Measurements from ENCODE around the gene CDH22.

Gene CDH22

DNA sequence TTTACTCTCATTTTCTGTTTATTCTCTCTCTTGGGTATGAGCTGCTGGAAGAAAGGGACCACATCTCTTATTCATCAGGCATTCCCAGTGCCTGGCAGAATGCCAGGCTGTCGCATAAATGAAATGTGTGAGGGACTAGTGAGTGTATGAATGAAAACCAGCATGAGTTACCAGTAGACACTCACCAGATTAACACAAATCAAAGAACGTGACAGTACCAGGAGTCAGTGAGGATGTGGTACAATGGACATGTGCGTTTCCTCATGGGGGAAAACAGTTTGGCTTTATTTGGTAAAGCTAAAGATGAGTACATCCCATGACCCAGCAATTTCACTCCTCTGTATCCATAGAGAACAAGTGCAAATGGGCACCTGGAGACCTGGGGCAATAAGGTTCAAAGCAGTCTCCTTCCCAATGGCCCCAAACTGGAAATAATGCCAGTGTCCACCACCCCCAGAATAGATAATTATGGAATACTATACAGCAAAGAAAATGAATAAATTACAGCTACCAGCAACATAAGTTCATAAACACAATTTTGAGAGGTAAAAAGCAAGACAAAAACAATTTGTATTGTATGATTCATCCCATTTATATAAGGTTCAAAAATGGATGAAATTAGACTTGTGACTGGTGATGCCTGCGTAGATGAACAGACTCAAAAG is 93.3 kb downstream of the CDH22 start:
- no peak for DNase-seq (ENCODE audit: low read depth)

GRCh38 chr20:46213946-46214823 is 94.1 kb downstream of the CDH22 start:
- no peak for DNase-seq (ENCODE audit: low read depth)

DNA sequence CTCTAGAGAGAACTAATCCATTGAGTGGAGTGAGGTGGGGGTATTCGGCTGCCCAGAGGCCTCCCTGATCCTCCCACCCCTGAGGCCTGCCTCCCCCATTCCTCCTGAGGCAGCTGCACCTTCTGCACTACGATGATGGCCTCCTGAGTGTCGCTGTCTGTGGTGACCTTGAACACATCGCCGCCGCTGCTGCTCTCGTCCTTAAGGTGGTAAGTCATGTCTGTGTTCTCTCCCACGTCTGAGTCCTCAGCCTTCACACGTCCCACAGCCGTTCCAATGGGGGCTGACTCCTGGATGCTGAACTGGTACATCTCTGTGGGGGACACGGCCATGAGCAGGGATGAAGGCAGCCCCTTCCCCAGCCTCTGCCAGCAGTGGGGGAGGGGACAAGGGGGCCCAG is 95.4 kb downstream of the CDH22 start:
- no peak for DNase-seq (ENCODE audit: low read depth)

- no peak for DNase-seq (ENCODE audit: low read depth)
These were observed 96.0 kb downstream of the CDH22 start for GRCh38 chr20:46212252-46212651.

GRCh38 chr20:46211331-46211722 is 97.0 kb downstream of the CDH22 start:
- no peak for DNase-seq (ENCODE audit: low read depth)

GRCh38 chr20:46210672-46211330 is 97.5 kb downstream of the CDH22 start:
- DNase-seq (ENCODE audit: low read depth) = no peak

GRCh38 chr20:46209930-46210671 is 98.2 kb downstream of the CDH22 start:
- DNase-seq (ENCODE audit: low read depth) = no peak

- no peak for DNase-seq (ENCODE audit: low read depth)
These were observed 100.5 kb downstream of the CDH22 start for GRCh38 chr20:46207793-46208192.

DNA sequence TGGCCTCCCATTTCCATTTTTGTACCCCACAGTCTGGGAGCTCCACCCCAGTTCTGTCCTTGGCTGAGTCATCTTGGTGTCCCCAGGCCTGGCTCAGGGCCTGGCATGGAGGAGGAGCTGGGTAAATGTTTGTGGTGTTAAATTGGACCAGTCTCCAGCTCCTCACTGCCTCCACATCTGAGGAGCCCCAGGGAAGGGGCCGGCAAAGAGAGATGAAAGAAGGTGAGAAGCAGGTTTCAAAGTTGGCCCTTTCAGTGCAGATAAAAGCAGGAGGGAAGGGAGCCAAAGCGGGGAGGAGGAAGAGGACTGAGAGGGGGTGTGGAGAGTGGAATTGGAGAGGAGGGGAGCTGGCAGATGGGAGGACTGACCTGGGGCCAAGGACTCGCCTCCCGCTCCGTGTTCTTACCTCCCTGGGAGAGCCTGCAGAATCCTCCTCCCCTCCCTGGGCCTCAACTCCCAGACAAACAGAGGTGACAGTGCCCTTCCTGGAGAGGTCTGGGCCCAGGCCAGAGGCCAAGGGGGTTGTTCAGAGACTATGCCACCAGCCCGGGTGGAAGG is 101.2 kb downstream of the CDH22 start:
- no peak for DNase-seq (ENCODE audit: low read depth)

DNA sequence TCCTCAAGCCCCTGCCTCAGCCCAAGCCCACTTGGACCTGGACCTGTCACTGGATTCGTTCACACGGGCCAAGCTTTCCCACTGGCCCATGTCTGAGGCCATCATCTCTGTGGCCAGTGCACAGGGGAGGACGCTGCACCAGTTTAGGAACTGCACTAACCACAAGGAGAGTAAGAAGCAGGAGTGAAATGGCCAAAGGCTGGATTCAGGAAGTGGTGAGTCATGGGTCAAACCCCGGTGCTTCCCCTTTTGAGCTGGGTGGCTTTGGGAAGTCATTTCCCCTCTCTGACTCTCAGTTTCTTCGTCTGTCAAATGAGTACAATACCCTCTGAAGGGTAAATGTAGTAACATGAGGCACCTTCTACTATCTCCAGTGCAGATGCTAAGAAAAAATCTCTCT is 102.3 kb downstream of the CDH22 start:
- DNase-seq (ENCODE audit: low read depth) = no peak

GRCh38 chr20:46205349-46205748 is 102.9 kb downstream of the CDH22 start:
- DNase-seq (ENCODE audit: low read depth) = no peak

- no peak for DNase-seq (ENCODE audit: low read depth)
These were observed 103.6 kb downstream of the CDH22 start for GRCh38 chr20:46204594-46205186.

DNA sequence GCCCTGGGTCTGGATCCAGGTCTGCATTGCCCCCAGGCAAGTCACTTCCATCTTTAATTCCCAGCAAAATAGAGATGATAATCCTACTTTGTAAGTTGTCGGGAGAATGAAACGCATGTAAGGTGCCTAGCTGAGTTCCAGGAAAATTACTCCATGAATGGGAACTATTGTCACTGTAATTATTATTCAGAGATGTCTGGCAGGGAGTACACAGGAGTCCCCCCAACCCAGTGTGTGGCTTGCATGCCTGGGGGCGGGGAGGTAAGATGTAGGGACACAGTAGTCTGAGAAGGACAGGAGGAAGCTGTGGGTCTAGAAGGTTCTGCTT is 104.8 kb downstream of the CDH22 start:
- no peak for DNase-seq (ENCODE audit: low read depth)

DNA sequence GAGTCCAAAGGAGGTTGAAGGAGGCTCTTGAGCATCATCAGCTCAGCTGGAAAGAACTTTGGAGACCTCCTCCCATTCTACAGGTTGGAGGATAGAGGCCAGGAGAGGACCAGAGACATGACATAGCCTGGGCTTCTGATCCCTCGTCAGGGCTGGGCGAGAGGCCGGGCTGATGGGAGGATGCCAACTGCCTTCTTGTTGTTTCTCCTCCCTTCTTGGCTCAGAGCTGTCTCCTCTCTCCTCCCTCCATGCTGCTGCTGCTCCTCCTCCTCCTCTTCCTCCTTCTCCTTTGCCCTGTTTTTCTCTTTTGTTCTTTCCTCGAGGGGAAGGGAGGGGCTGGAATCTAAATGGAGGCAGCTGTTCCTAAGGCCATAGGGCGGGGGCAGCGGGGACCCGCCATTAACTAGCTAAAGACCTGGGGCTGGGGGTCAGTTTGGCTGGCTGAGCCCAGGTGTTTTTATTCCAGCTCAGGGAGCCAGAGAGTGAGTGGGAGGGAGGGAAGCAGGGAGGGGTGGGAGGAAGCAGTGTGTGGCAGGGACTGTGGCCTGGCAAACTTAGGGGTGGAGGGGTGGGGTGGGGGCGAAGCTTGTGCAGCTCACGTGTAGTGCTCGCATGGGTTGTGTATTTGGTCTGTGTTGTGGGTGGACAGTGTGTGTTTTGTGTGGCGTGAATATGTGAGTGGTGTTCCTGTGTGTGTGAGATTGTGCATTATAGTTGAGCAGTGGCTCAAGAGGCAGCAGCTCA is 105.4 kb downstream of the CDH22 start:
- no peak for DNase-seq (ENCODE audit: low read depth)

DNA sequence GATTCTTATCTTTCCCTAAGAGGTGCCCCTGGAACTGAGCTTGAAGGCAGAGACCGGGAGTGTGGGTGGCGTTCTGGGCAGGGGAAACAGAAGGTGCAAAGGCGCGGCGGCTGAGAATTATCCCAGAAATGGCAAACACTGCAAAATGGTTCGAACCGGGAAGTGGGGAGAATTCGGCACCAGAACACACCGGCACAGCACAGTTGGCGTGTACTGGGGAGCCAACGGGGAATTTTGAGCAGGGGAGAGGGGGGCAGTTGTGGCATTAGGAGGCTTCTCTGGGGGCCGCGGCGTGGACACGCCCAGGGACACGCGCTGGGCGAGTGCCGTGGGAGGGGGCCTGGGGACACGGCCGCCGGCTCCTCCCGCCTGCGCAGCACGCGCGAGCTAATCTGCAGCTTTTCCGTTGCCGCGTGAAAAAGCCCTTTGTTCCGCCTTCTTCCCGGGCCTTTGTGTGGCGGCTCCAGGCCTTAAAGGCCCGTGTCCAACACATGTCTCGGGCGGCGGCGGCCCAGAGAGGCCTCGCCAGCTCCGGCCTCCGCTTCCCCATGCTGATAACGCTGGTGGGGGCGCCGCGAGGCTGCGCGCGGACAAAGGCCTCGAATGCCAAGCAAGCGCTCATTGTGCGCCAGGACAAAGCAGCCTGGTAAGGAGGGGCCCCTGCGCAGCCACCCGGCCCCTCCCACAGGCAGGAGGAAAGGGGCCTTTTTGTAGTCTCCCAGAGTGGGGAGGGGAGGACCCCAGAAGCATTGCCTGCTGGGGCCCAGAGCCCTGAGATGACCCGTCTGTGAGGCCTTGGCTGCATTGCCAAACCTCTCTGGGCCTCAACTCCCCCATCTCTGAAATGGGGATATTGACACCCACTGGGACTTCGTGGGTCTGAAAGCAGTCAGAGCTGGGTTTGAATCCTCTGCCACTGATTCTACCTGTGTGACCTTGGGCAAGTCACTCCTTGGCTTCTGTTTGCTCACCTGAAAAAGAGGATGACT is 107.4 kb downstream of the CDH22 start:
- no peak for DNase-seq (ENCODE audit: low read depth)

GRCh38 chr20:46199198-46199597 is 109.1 kb downstream of the CDH22 start:
- DNase-seq (ENCODE audit: low read depth) = no peak

DNA sequence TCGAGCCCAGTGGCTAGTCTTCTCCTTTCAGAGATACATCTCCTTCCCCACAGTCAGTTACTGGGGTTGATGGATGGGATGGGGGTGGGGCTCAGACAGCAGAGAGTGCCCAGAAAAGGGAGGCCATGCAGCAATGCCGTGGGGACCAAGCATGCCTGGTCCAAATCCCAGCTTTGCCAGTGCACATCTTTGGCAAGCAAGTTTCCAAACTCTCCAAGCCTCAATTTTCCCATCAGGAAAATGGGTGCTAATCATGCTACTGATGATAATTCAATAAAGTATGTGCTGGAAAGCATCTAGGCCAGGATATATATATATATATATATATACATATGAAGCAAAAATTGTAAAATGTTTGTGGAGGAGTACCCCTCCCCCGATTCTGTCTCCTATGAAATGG is 111.3 kb downstream of the CDH22 start:
- DNase-seq (ENCODE audit: low read depth) = no peak

- DNase-seq (ENCODE audit: low read depth) = no peak
These were observed 112.8 kb downstream of the CDH22 start for GRCh38 chr20:46195264-46196036.

GRCh38 chr20:46194409-46194808 is 113.9 kb downstream of the CDH22 start:
- no peak for DNase-seq (ENCODE audit: low read depth)

All from stimulated activated CD8-positive, alpha-beta memory T cell treated with anti-CD3 and anti-CD28 coated beads, Interleukin-12 subunit alpha, Interleukin-12 subunit beta, amount 100 ng/mL, for 1 hour (primary cell).